BLaER1 (cell line): ENCODE results near the gene CCNY.

ENCODE experiments used
- H3K27ac ChIP-seq: shearing (Covaris generic); formaldehyde crosslinking; 2 replicates; pipeline ENCODE4 v1.8.1; 2022
- H3K27me3 ChIP-seq: shearing (Covaris generic); formaldehyde crosslinking; 2 replicates; pipeline ENCODE4 v1.8.1; 2022
- H3K36me3 ChIP-seq: shearing (Covaris generic); formaldehyde crosslinking; 2 replicates; pipeline ENCODE4 v1.8.1; 2022
- H3K4me1 ChIP-seq: shearing (Covaris generic); formaldehyde crosslinking; 2 replicates; pipeline ENCODE4 v1.8.1; 2022
- H3K4me2 ChIP-seq: shearing (Covaris generic); formaldehyde crosslinking; 2 replicates; pipeline ENCODE4 v1.8.1; 2022
- H3K4me3 ChIP-seq: shearing (Covaris generic); formaldehyde crosslinking; 2 replicates; pipeline ENCODE4 v1.8.1; 2022
- H3K9ac ChIP-seq: shearing (Covaris generic); formaldehyde crosslinking; 2 replicates; pipeline ENCODE4 v1.8.1; 2022
- H3K9me3 ChIP-seq: shearing (Covaris generic); formaldehyde crosslinking; 2 replicates; pipeline ENCODE4 v1.8.1; 2022
- H4K20me1 ChIP-seq: shearing (Covaris generic); formaldehyde crosslinking; 2 replicates; pipeline ENCODE4 v1.8.1; 2022
- Cebpa-rat ChIP-seq: shearing (Covaris generic); IDR thresholded peaks from 2 replicates; pipeline ENCODE4 v1.8.1; 2022

CCNY gene

DNA sequence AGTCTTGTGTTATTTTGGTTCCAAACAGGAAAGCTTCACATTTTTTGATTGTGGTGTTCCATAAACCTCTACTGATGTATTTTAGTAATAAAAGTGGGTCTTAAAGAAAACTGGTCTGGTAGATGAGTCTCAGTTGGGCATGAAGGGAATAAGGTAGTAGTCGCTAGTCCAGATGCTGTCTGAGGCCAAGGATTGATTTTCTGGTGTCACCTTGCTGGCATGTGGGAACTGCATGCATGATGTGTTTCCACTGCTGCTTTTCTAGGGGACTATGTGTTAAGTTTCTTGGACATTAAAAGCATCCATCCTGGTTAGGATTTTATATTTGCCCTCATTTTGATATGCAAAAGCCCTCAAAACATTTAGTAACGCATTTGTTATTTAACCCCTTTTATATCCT, 145.1 kb downstream of the CCNY start:
- peaks cover 49% of the 10 kb centered on the region for H4K20me1 ChIP-seq
- H3K4me3 ChIP-seq: no peak overlapping the region
- no peak overlapping the region for H3K27ac ChIP-seq
- no peak for TF ChIP-seq Cebpa-rat
- no peak overlapping the region for H3K9ac ChIP-seq
- peaks cover 28% of the 10 kb centered on the region for H3K36me3 ChIP-seq
- H3K9me3 ChIP-seq: no peaks in the 10 kb centered on the region
- H3K4me2 ChIP-seq: no peak overlapping the region
- H3K27me3 ChIP-seq: no peaks in the 10 kb centered on the region
- peaks cover 33% of the 10 kb centered on the region for H3K4me1 ChIP-seq

GRCh38 chr10:35486297-35486990, 150.1 kb downstream of the CCNY start:
- H3K9me3 ChIP-seq: no peaks in the 10 kb centered on the region
- no peak for TF ChIP-seq Cebpa-rat
- peaks cover 60% of the 10 kb centered on the region for H4K20me1 ChIP-seq
- H3K4me3 ChIP-seq: no peak overlapping the region
- H3K27me3 ChIP-seq: no peaks in the 10 kb centered on the region
- H3K4me1 ChIP-seq: peaks cover 31% of the 10 kb centered on the region
- H3K27ac ChIP-seq: peak overlapping the region; percentile 16; the same call in 1 of the 2 replicates
- H3K9ac ChIP-seq: no peak overlapping the region
- peak overlapping the region; percentile 52 for H3K4me2 ChIP-seq
- peaks cover 57% of the 10 kb centered on the region for H3K36me3 ChIP-seq

DNA sequence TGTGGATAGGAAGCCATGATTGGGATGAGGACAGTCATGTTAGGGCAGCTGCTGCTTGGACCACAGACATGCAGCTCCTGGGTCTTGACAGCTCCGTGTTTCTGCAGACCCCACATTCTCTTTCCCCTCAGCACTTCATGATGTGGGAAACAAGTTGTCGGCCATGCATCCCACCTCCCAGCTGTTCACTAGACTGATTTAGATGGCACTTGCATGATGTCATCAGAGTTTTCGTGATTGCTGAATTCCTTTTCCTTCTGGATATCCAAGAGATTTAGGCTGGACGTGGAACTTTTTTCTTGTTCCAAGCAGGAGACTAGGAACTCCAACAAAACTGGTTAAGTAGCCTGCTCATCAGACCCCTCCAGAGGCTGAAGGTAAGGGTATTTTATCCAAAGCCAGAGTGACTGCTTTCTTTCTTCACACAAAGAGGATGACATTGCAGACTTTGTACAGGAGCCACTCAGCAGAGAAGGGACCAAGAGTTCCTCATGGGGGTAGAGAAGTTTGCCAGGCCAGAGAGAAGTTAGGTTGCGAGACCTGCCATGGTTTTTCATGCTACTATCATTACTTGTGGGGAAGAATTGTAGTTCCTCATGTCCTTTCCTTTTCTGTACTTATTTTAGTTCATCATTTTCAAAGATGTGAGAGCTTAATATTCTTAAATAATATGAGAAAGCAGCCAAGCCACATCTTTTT, 151.2 kb downstream of the CCNY start:
- no peak for TF ChIP-seq Cebpa-rat
- H3K27ac ChIP-seq: no peak overlapping the region

GRCh38 chr10:35488228-35488627, 151.9 kb downstream of the CCNY start:
- peaks cover 61% of the 10 kb centered on the region for H4K20me1 ChIP-seq
- no peak overlapping the region for H3K27ac ChIP-seq
- H3K9ac ChIP-seq: no peak overlapping the region
- H3K4me1 ChIP-seq: peaks cover 25% of the 10 kb centered on the region
- H3K27me3 ChIP-seq: no peaks in the 10 kb centered on the region
- H3K9me3 ChIP-seq: no peaks in the 10 kb centered on the region
- H3K4me2 ChIP-seq: no peak overlapping the region
- no peak overlapping the region for H3K4me3 ChIP-seq
- peaks cover 57% of the 10 kb centered on the region for H3K36me3 ChIP-seq
- no peak for TF ChIP-seq Cebpa-rat

More for the DNA sequence above, 151.2 kb downstream of the CCNY start:
- no peak overlapping the region for H3K4me2 ChIP-seq
- H3K9me3 ChIP-seq: no peaks in the 10 kb centered on the region
- peaks cover 60% of the 10 kb centered on the region for H4K20me1 ChIP-seq
- no peak overlapping the region for H3K4me3 ChIP-seq
- H3K4me1 ChIP-seq: peaks cover 23% of the 10 kb centered on the region
- H3K27me3 ChIP-seq: no peaks in the 10 kb centered on the region
- H3K9ac ChIP-seq: no peak overlapping the region
- peaks cover 57% of the 10 kb centered on the region for H3K36me3 ChIP-seq

GRCh38 chr10:35492386-35493195, 156.3 kb downstream of the CCNY start:
- Histone ChIP-seq H3K27me3 (no peaks in the 10 kb centered on the region), H3K9ac (no peak overlapping the region), H3K36me3 (peaks cover 26% of the 10 kb centered on the region), H3K4me3 (no peak overlapping the region), H3K27ac (no peak overlapping the region), H3K4me1 (peaks cover 25% of the 10 kb centered on the region), H3K4me2 (no peak overlapping the region), H3K9me3 (no peaks in the 10 kb centered on the region), H4K20me1 (peaks cover 63% of the 10 kb centered on the region)
- TF ChIP-seq Cebpa-rat: no peak

GRCh38 chr10:35493196-35494118, 157.1 kb downstream of the CCNY start:
- no peak for TF ChIP-seq Cebpa-rat
- Histone ChIP-seq H3K9me3 (no peaks in the 10 kb centered on the region; the same call in 1 of the 2 replicates), H3K4me1 (peaks cover 25% of the 10 kb centered on the region), H3K27ac (no peak overlapping the region), H4K20me1 (peaks cover 70% of the 10 kb centered on the region), H3K9ac (no peak overlapping the region), H3K27me3 (no peaks in the 10 kb centered on the region), H3K36me3 (peaks cover 27% of the 10 kb centered on the region), H3K4me3 (no peak overlapping the region), H3K4me2 (no peak overlapping the region)

- Histone ChIP-seq H3K9me3 (no peaks in the 10 kb centered on the region; the same call in 1 of the 2 replicates), H3K9ac (peak overlapping the region; percentile 52; the same call in 1 of the 2 replicates), H3K4me3 (no peak overlapping the region), H3K4me1 (peaks cover 25% of the 10 kb centered on the region), H4K20me1 (peaks cover 83% of the 10 kb centered on the region), H3K27ac (peak overlapping the region; percentile 65), H3K36me3 (peaks cover 31% of the 10 kb centered on the region), H3K27me3 (no peaks in the 10 kb centered on the region), H3K4me2 (peak overlapping the region; percentile 68)
- no peak for TF ChIP-seq Cebpa-rat
Measured at GRCh38 chr10:35495521-35496119, 159.3 kb downstream of the CCNY start.

GRCh38 chr10:35497909-35498308, 161.6 kb downstream of the CCNY start:
- H3K4me2 ChIP-seq: no peak overlapping the region
- H3K27me3 ChIP-seq: no peaks in the 10 kb centered on the region
- H3K4me1 ChIP-seq: peaks cover 24% of the 10 kb centered on the region
- no peak for TF ChIP-seq Cebpa-rat
- no peaks in the 10 kb centered on the region; the same call in 1 of the 2 replicates for H3K9me3 ChIP-seq
- H3K27ac ChIP-seq: no peak overlapping the region
- H4K20me1 ChIP-seq: peaks cover 84% of the 10 kb centered on the region
- H3K4me3 ChIP-seq: no peak overlapping the region
- no peak overlapping the region for H3K9ac ChIP-seq
- H3K36me3 ChIP-seq: peaks cover 43% of the 10 kb centered on the region

DNA sequence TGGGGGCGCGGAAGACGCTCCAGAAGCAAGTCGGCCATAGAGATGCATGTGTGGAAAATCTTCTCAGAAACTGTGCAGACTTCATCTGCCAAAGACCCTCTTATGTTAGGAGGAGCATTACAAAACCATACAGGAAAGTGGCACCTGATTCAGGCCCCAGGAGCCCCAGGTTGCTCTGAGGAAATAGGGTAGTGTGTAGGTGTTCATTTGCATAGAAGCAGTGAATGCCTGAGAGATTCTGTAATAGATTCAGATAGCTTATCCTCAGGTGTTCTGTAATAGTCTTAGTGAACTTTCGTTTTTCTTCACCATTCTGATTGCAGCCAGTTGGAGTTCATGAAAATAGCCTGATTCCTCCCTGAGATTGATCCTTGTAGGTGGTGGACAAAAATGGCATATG, 162.4 kb downstream of the CCNY start:
- Histone ChIP-seq H4K20me1 (peaks cover 83% of the 10 kb centered on the region), H3K36me3 (peaks cover 51% of the 10 kb centered on the region), H3K9ac (no peak overlapping the region), H3K9me3 (no peaks in the 10 kb centered on the region; the same call in 1 of the 2 replicates), H3K4me3 (no peak overlapping the region), H3K27ac (no peak overlapping the region), H3K4me1 (peaks cover 21% of the 10 kb centered on the region), H3K27me3 (no peaks in the 10 kb centered on the region), H3K4me2 (no peak overlapping the region)
- no peak for TF ChIP-seq Cebpa-rat
